Measurements from ENCODE around the gene NSF. TPM values are rescaled to one million over a fixed set of nuclear protein-coding genes. Genes with fewer than 3 reads are reported as not detected.

NSF gene
- total RNA-seq, 2 experiments from 2014 or later = 17.7 to 19.1 TPM

- Histone ChIP-seq H3K36me3 (ENCODE audit: insufficient read depth, low read length) (no peaks in the 10 kb centered on the region), H3K4me3 (ENCODE audit: low read length) (no peak overlapping the region), H3K27ac (ENCODE audit: low read depth in 1 of 2, low read length in 2 of 2) (no peak overlapping the region), H3K9me3 (ENCODE audit: control insufficient read depth in 1 of 2, insufficient read depth in 1 of 2, low read length in 2 of 2) (no peaks in the 10 kb centered on the region), H3K4me1 (ENCODE audit: insufficient read depth, low read length) (no peaks in the 10 kb centered on the region), H3K27me3 (ENCODE audit: control insufficient read depth in 1 of 2, insufficient read depth in 2 of 2, low read length in 2 of 2) (peaks cover 0 to 4% of the 10 kb centered on the region in 2 experiments)
- ATAC-seq (ENCODE audit: poor library complexity) (no peak), DNase-seq (no peak)
- intact Hi-C loops (cut with DNase I, micrococcal nuclease) = no loop called here
- Mint-ChIP-seq H3K27me3 (peaks cover 20% of the 10 kb centered on the region), H3K4me3 (no peak overlapping the region), H3K9me3 (no peaks in the 10 kb centered on the region), H3K27ac (no peak overlapping the region), H3K36me3 (ENCODE audit: low read depth) (no peaks in the 10 kb centered on the region), H3K4me1 (ENCODE audit: low read depth) (no peaks in the 10 kb centered on the region)
- TF ChIP-seq CTCF (IDR thresholded peaks at IDR 0.05) = no peak
- ChIA-PET POLR2A (no interaction called here), CTCF (no interaction called here)
Measured at GRCh38 chr17:46780003-46780373, 189.5 kb downstream of the NSF start.

GRCh38 chr17:46782250-46782953 is 191.9 kb downstream of the NSF start:
- Mint-ChIP-seq H3K4me1 (ENCODE audit: low read depth) (no peaks in the 10 kb centered on the region), H3K9me3 (no peaks in the 10 kb centered on the region), H3K27me3 (peaks cover 7% of the 10 kb centered on the region), H3K36me3 (ENCODE audit: low read depth) (no peaks in the 10 kb centered on the region), H3K4me3 (no peak overlapping the region), H3K27ac (no peak overlapping the region)
- Histone ChIP-seq H3K4me3 (ENCODE audit: low read length) (no peak overlapping the region), H3K4me1 (ENCODE audit: insufficient read depth, low read length) (no peaks in the 10 kb centered on the region), H3K27ac (ENCODE audit: low read depth in 1 of 2, low read length in 2 of 2) (no peak overlapping the region), H3K36me3 (ENCODE audit: insufficient read depth, low read length) (no peaks in the 10 kb centered on the region), H3K9me3 (ENCODE audit: control insufficient read depth in 1 of 2, insufficient read depth in 1 of 2, low read length in 2 of 2) (no peaks in the 10 kb centered on the region), H3K27me3 (ENCODE audit: control insufficient read depth in 1 of 2, insufficient read depth in 2 of 2, low read length in 2 of 2) (no peaks in the 10 kb centered on the region)
- ChIA-PET POLR2A (no interaction called here), CTCF (no interaction called here)
- DNase-seq (peak in 2 of 14 experiments; percentile 4 to 20), ATAC-seq (ENCODE audit: poor library complexity) (no peak)
- intact Hi-C loops (cut with DNase I, micrococcal nuclease) = no loop called here
- no peak for TF ChIP-seq CTCF (IDR thresholded peaks at IDR 0.05)

GRCh38 chr17:46783031-46783593 is 192.6 kb downstream of the NSF start:
- Histone ChIP-seq H3K4me3 (ENCODE audit: low read length) (no peak overlapping the region), H3K4me1 (ENCODE audit: insufficient read depth, low read length) (no peaks in the 10 kb centered on the region), H3K27ac (ENCODE audit: low read depth in 1 of 2, low read length in 2 of 2) (no peak overlapping the region), H3K27me3 (ENCODE audit: control insufficient read depth in 1 of 2, insufficient read depth in 2 of 2, low read length in 2 of 2) (no peaks in the 10 kb centered on the region), H3K36me3 (ENCODE audit: insufficient read depth, low read length) (no peaks in the 10 kb centered on the region), H3K9me3 (ENCODE audit: control insufficient read depth in 1 of 2, insufficient read depth in 1 of 2, low read length in 2 of 2) (no peaks in the 10 kb centered on the region)
- H3K4me1 Mint-ChIP-seq (ENCODE audit: low read depth) = no peaks in the 10 kb centered on the region
- ChIA-PET POLR2A (no interaction called here), CTCF (no interaction called here)
- H3K27ac Mint-ChIP-seq = no peak overlapping the region
- peaks cover under 1% of the 10 kb centered on the region for H3K27me3 Mint-ChIP-seq
- DNase-seq = no peak
- H3K36me3 Mint-ChIP-seq (ENCODE audit: low read depth) = no peaks in the 10 kb centered on the region
- no peak for TF ChIP-seq CTCF (IDR thresholded peaks at IDR 0.05)
- ATAC-seq (ENCODE audit: poor library complexity) = no peak
- H3K4me3 Mint-ChIP-seq = no peak overlapping the region
- no peaks in the 10 kb centered on the region for H3K9me3 Mint-ChIP-seq
- intact Hi-C loops (cut with DNase I, micrococcal nuclease) = no loop called here
